HG03280 (cell line): ENCODE results near the gene TRAF3IP3.
"Not testable (repeated sequence)": the region's sequence is repeated elsewhere in the genome, so short reads cannot be mapped to it uniquely, and the experiment has no call there.

Experiments
- ATAC-seq: cut with Tn5 transposase; IDR thresholded peaks from one replicate; pipeline ENCODE4 v1.9.1; 2021; ENCODE audit warnings: mild to moderate bottlenecking, moderate library complexity; ENCODE audit not compliant: unreplicated experiment

The TRAF3IP3 gene

GRCh38 chr1:209791920-209792319, 36.1 kb downstream of the TRAF3IP3 start:
- no peak for ATAC-seq

- not testable (repeated sequence) for ATAC-seq
These were observed 37.9 kb downstream of the TRAF3IP3 start for GRCh38 chr1:209793711-209794110.

- no peak for ATAC-seq
These were observed 42.3 kb downstream of the TRAF3IP3 start for GRCh38 chr1:209797978-209798639.

- no peak for ATAC-seq
These were observed 45.4 kb downstream of the TRAF3IP3 start for GRCh38 chr1:209800984-209801834.

- ATAC-seq = no peak
These were observed 46.4 kb downstream of the TRAF3IP3 start for GRCh38 chr1:209802117-209802779.

GRCh38 chr1:209802780-209803152, 46.9 kb downstream of the TRAF3IP3 start:
- no peak for ATAC-seq

GRCh38 chr1:209803568-209803967, 47.7 kb downstream of the TRAF3IP3 start:
- no peak for ATAC-seq

- no peak for ATAC-seq
These were observed 49.5 kb downstream of the TRAF3IP3 start for GRCh38 chr1:209805341-209805781.

GRCh38 chr1:209805875-209806760, 50.3 kb downstream of the TRAF3IP3 start, which contains the start of gene IRF6:
TSS of gene IRF6 (minus strand) at chr1:209806142. CDS start at chr1:209801413, 4,729 bp downstream.
- peak; percentile 94 for ATAC-seq

GRCh38 chr1:209807509-209807908, 51.7 kb downstream of the TRAF3IP3 start:
- ATAC-seq = no peak

- ATAC-seq = no peak
These were observed 52.3 kb downstream of the TRAF3IP3 start for GRCh38 chr1:209808059-209808581.

GRCh38 chr1:209809611-209810010, 53.8 kb downstream of the TRAF3IP3 start:
- no peak for ATAC-seq

- ATAC-seq = no peak
These were observed 54.9 kb downstream of the TRAF3IP3 start for GRCh38 chr1:209810783-209811182.

GRCh38 chr1:209813902-209814301, 58.0 kb downstream of the TRAF3IP3 start:
- no peak for ATAC-seq

- ATAC-seq = no peak
These were observed 59.6 kb downstream of the TRAF3IP3 start for GRCh38 chr1:209815490-209815889.

- ATAC-seq = no peak
These were observed 60.1 kb downstream of the TRAF3IP3 start for GRCh38 chr1:209815931-209816341.

GRCh38 chr1:209816923-209817322, 61.1 kb downstream of the TRAF3IP3 start:
- no peak for ATAC-seq

- ATAC-seq = no peak
These were observed 61.8 kb downstream of the TRAF3IP3 start for GRCh38 chr1:209817691-209818090.

- ATAC-seq = no peak
These were observed 63.2 kb downstream of the TRAF3IP3 start for GRCh38 chr1:209819058-209819457.

- no peak for ATAC-seq
These were observed 65.1 kb downstream of the TRAF3IP3 start for GRCh38 chr1:209820986-209821385.
